CD4-positive, alpha-beta T cell treated with Interferon gamma for 1 hour (primary cell): ENCODE measurements around the gene RHEBL1.
"Not testable (repeated sequence)": the region's sequence is repeated elsewhere in the genome, so short reads cannot be mapped to it uniquely, and the experiment has no call there.

Experiments used
- DNase-seq: peaks from one replicate; pipeline ENCODE4 v3.0.0-alpha.2; 2020

Gene RHEBL1

DNA sequence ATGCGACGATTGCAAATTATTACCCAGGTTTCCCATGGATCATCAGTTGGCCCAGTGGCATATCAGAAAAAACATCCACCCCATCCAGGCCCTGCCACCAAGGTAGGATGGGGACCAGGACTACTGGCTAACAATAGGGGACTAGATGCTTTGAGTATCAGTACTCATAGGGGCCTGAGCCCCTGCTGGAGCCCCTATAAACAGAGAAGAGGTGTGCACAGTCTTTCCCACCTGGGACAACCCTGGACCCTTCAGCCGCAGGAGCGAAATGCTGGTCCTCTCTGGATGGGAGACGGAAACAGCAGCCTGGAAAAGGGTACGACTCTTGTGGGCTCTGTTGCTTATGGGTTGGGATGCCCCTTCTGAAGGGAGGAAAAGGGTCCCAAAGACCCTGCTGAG, 19.2 kb upstream of the RHEBL1 start:
- DNase-seq: no peak

DNA sequence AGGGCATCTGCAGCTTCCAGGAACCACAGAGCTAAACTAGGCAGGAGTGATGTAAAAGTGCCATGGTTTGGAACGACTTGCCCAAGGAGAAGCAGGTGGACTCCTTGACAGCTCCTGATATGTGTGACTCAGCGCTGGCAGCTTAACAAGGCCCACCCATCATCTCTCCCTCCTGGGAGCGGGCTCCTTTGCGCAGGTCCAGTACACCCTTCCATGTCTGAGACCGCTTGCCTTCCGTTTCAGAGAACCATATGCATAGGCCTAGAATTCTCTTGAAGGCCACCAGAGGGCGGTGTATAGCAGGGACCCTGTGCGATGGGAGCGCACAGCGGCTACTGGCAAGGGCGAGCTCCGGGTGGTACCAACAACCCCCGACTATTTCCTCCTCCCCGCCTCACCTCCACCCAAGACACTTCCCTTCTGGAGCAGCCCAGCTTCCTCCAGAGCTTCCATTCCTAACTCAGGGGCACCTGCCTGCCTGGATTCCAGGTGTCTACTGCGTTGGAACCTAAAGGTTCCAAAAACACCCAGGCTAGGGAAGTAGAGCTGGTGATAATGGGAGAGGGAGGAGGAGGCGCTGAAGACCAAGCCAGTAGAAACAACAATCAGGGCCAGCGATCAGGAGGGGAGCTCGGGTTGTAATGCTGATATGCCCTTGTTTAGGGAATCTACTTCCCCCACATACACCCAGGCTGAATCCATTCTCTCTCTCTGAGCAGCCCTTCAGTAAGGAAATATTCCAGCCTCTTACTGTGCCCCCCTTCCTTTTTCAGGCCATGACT, 18.6 kb upstream of the RHEBL1 start:
- DNase-seq: peak; percentile 76

DNA sequence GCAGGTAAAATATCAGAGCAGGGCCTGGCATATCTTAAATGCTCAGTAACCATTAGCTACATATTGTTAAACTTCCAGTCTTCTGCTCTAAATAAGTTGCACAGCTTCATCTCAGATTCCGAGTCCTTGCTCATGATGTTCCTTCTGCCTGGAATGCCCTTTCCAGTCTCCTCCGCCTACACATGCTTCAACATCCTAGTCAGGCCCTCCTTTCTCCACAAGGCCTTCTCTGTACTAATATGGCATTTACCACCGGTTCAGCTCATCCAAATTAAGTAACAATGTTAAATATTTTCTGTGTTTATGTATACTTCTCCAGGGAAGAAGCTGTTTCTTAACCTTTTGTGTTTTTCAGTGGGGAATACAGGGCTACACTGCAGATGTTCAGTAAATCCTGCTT, 16.3 kb upstream of the RHEBL1 start:
- DNase-seq: no peak

DNA sequence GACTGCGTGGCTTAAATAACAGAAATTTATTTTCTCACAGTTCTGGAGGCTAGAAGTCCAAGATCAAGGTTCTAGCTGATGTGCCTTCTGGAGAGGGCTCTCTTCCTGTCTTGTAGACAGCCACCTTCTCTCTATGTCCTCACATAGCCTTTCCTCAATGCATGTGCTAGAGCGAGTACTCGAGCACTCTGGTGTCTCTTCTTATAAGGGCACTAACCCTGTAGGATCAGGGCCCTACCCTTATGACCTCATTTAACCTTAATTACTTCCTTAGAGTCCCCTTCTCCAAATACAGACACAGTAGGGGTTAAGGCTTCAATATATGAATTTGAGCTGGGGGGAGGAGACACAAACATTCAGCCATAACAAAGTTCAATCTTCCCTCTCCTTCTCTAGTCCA, 14.7 kb upstream of the RHEBL1 start:
- DNase-seq: no peak

DNA sequence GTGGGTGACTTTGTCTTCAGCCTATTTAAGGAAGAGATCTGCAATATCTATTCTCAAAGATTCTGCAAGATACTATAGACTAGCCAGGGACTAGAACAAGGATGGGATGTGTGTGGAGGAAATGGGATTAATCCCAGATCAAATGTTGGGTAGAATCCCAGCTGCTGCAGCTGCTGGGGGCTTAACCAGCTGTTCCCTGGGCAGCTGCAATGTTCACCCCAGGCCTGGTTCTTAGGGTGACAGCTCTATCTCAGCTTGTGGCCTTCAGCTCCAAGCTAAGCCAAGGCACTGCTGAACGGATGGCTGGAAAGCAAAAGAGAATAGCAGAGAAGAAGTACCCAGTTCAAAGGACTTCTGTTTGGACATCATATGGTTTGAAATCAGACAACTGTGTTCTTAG, 10.0 kb upstream of the RHEBL1 start:
- DNase-seq: no peak

DNA sequence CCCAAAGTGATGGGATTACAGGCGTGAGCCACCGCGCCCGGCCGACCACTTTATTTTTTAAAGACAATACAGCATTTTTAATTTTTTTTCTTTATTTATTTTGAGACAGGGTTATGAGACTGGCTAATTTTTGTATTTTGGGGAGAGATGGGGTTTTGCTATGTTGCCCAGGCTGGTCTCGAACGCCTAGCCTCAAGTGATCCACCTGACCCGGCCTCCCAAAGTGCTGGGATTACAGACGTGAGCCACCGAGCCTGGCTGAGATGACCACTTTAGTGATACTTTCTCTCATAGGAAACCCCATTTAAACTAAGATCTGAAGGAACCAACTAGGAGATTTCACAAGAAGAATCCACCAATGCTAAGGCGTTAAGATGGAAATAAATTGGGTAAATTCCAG, 1.2 kb upstream of the RHEBL1 start:
- DNase-seq: no peak

DNA sequence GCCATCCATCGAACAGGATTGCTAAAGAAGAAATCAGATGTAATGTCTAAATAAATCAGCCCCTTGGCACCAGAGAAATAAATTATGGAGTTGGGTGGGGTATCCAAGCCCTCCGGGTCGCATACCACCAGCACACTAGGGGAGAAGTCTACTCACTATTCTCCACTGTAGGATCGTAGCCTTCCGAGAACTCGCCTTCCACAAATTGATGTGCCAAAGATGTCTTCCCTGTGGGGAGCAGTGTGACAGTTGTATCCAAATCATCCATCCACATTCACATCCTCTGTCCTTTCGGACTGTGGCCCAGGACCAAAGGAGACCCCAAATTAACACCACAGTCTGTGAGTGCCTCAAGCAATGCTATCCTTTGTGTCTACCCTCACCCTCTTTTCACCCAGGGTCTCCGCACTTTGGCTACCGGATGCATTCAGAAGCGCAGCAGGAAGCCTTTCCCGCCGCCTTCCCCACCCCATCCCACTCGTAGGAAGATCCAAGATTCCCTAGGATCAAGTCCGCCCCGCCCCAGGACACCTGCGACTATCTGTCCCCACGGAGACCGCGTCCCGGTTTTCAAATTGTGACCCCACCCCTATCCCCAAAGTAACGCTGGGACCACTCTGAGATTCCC, 786 bp downstream of the RHEBL1 start:
- no peak for DNase-seq

DNA sequence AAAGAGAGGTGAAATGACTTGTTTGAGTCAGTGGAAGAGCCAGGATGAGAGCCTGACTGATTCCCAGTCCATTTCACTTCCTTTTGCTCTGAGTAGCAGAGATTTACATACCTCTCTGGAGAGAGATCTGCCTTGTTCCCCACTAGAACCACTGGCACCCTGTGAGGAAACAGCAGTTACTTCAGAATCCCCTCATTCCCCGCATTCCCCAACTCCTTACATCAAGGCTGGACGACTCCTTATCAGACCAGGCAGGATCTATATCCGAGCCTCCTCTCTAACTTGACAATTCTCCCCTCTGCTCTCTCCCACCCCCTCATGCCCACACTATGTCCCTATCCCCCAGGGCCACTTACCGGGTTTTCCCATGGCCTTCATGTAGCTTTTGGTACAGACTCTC, 3.7 kb downstream of the RHEBL1 start:
- no peak for DNase-seq

DNA sequence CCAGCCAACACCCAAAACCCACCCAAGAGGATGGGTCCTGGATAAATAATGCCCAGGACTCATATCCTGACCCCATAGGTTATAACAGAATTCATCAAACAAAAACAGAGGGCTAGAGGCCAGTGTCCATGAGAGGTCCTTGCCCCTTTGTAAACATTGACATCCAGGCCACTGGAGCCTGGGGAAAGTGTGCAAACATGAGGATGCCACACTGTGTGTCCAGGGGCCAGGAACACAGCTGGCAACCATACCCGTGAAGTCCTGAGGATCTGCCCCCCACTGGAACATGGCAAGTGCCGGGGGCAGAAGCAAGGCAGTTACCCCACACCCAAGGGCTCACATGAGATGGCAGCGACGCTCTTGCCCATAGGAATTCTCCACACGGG, 5.0 kb downstream of the RHEBL1 start:
- no peak for DNase-seq

DNA sequence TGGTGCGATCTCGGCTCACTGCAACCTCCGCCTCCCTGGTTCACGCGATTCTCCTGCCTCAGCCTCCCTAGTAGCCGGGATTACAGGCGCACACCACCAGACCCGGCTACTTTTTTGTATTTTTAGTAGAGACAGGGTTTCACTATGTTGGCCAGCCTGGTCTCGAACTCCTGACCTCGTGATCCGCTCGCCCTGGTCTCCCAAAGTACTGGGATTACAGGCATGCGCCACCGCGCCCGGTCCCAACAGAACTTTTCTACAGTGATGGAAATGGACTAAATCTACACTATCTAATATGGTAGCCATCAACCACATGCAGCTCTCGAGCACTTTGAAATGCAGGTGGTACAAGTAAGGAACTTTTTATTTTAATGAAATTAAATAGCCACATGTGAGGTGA, 7.9 kb downstream of the RHEBL1 start:
- DNase-seq: not testable (repeated sequence)

DNA sequence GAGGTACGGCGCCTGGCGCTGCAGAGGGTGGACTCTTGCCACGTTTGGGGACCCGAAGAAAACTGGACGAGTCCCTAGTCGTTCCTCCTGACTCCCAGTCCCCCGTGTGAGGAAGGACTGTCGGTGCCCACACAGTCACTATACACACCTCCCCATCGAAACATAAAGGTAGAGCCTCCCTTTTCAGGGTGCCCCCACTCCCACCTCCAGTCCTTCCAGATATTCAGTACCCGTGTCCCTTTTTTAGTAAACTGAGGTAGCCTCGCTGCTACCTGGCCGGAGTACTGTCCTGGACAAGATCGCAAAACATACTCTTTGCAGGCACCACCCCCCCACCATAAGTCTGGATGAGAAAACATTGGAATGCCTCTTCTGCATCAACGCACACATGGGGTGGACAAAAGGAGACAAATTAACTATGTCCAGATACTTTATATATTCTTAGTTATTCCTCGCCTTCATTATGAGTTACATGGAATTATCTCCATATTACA, 8.6 kb downstream of the RHEBL1 start:
- DNase-seq: no peak

DNA sequence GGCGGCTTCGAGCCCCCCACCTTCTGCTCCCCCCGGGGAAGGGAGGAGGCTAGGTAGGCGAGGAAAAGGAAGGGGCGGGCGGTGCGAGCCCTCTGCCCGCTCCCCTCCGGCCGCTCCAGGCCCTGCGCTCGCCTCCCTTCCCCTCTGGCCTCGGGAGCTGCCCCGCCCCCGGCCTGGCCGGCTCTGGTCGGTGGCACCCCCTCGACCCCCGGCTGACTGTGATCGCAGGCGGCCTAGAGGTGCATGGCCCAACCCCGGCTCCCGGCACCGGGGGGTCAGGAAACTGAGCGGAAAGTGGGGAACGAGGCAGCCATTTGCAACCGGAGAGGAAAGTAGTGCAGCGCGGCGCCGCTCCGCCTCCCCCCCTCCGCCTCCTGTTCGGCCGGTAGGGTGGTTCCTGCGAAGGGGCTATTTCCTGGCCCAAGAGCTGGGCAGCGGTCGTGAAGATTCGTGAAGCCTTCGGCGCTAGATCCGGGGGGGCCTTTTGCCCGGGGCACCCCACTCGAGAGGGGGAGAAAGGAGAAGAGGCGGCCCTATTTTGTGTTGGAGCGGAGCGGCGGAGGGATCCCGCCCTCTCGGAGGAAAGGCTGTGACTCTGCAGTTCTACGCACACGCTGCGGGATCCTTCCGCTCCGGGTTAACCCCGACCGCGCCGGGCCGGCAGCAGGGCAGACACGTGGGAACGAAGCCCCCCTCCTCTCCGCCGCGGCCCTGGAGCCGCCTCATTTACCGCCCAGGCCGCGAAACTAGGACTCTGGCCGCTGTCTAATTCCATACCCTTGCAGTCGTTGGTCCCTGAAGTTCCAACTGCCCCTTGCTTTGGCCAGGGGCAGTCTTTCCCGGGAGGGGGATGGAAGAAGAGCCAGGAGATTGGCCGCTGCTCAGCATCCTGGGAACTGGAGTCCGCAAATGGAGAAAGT, 9.3 kb downstream of the RHEBL1 start, which contains the start of gene KMT2D:
TSS of gene KMT2D (minus strand) at position 558 of the 920 bp plus-strand sequence. CDS start 5,470 bp downstream, outside the sequence.
- peak; percentile 86 for DNase-seq

DNA sequence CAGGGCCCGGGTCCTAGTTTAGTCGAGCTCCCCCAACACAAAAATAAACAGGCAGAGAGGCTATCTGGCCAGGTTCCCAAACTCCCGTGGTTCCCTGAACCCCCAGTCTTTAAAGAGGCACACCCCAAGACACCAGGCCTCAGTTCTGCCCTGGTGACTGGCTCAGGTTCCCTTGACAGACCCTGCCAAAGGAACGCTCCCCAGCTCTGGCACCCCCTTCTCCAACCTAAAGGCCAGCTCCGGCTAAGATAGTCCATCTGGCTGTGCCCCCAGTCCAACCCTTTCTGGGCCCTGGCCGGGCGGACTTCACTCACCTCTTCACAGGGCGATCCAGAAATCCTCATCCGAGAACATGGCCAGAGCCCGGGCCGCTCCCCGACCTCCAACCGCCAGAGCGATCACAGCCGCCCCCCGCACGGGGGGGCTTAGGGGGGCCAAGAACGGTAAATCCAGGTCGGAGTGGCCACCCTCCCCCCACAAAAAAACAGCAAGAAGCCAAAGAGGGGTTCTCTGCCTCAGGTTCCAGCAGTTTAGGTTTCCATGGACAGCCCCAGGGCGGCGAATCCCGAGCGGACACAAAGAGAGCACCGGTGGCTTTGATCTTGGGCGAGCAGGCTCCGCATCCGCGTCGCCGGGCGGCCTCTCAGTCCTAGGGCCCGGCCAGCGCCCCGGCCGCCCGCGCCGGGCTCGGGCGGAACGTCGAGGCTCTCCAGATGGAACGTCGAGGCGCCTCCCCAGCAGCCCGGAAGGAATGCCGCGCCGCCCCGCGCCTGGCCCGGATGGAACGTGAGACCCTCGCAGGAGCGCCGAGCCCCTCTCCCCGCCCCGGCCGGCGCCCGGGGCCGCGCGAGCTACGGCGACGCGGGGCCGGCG, 10.2 kb downstream of the RHEBL1 start:
- DNase-seq: no peak

DNA sequence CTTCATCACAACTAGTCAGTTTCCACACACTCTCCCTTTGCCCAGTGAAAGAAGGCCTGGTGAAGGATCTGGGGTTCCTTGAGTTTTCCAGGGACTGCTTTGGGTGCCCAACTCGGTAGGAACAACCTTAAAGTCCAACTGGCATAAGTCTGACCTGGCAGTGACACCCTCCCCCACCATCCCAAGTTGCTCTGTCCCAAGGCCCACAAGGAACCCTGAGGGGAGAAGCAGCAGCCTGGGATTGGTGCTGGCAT, 10.8 kb downstream of the RHEBL1 start:
- DNase-seq: no peak

DNA sequence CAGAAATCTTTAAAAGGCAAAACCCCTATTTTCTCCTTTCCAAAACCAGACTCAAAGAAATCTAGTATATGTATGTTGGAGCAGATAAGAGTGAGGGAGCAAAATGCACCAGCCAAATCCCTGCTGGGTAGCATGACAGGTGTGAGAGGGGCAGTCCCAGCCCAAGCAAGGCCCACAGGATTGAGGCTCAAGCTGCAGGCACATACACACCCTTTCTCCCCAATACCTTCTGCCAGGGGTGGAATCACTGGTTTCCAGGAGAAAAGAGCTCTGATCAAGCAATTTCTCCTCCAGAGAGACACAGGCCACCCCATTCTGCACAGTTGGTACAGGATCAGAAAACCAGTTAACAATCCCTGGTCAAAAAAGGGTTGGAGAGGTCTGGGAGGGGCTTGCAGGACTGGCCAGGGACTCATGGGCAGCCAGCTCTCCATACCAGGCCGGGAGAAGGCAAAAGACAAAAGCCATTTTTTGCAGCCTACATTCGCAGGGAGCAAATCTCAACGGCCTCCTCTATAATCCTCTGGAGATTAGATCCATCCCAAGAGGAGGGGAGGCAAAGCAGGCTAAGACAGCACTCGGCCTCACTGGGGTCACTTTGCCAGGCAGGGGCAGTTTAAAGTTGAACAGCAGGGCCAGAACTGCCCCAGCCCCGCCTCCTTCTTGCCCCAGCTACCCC, 11.3 kb downstream of the RHEBL1 start:
- no peak for DNase-seq

DNA sequence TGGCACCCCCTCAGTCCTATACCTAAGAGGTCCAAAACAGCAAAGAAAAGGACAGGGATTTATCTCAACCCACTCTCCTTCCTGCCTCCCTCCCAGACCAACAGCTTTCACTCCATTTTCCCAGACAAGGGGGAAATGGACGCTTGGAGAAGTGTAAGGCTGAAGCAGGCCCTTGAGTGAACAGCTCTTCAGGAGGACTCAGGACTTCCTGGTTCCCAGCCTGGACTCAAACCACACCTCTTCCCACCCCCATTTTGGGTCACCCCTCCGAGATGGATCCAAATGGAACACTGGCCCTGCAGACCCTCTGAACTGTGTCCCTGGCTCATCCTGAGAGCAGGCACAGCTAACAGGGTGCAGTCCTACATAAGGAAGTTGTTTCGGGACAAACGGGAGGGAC, 11.9 kb downstream of the RHEBL1 start:
- DNase-seq: no peak

DNA sequence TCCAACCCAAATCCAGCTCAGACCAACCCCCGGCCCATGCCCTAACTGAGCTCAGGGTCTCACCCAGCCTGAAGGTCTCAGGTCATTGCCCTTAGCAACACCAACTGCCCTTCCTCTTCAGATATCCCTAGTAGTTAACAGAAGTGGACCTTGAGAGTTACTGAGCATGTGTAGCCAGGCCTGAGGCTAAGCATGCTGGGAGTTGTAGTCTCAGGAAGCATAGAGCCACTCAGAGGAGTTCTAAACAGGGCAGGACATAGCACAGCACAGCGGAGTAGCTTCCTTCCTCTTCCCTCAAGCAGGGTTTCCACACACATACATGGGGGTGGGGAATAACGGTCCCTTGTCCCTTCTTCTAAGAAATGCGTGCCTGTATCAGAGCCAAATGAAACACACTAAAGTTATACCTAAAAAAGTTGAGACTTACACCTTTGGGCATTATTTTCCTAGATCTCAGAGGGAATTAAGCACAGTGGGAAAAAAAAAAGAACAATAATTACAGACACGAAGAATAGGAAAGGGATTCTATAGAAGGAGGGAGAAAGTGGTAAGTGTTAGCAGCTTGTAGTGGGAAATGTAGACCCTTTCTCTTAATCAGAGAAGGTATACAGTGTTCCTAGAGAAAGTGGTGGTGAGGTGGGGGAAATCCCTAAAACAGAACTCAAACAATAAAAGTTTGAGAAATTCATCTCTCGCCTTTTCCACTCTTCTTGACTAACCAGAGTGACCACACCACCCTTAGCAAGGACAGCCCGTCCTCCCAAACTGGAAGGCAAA, 13.6 kb downstream of the RHEBL1 start:
- peak; percentile 77 for DNase-seq

DNA sequence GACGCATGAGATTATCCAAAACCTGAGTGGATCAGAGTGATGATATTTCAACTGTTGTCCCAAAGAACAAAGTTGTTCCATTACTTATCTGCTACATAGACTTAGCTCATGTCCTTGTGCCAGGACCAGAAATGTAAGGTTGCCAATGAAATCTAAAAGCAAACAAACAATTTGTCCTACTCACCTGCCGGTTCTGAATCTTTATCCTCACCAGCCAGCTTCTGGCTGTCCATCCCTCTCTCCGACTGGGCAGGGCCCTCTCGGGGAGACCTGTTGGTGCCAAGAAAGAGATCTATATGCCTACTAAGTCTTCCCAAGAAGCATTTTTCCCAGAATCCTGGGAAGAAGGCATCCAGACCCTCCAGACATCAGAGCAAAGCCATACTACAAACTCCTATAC, 14.7 kb downstream of the RHEBL1 start:
- DNase-seq: no peak

DNA sequence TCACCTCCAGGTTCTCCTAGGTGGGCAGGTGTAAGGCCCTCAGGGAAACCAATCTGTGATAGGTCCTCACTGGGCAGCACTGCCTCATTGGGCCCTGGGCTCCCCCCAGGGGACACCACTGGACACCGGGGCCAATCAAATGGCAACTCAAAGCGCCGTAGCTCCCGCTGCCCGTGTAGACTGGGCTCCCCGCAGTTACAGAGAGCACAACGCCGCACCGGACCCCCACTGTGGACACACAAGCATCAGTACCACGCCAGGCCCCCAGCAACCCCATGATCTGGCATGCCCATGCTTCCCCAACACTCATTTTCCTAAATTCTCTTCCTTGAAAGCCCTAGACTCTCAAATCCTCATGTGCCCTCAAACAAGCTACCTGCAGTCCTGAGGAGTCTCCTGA, 15.3 kb downstream of the RHEBL1 start:
- no peak for DNase-seq

DNA sequence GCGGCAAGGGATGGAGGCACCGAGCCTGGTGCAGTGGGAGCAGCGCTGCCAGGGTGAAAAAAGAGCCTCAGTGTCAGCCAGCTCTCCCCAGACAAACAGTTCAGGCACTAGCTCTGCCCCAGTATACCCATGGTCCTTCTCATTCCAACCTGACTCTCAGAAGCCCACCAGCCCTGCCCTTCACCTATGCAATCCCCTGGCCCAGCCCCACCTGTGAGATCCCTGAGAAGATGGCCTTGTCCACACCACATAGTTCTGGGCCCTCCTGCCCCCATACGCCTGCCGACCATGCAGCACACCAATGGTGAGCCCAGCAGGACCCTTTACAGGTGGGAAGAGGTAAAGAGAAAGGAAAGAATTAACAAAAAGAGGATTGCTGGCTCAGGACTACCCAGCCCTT, 15.7 kb downstream of the RHEBL1 start:
- DNase-seq: no peak
